NCI-H1105 (cell line): ENCODE measurements around the gene UNK.
"Not testable (repeated sequence)": the region's sequence is repeated elsewhere in the genome, so short reads cannot be mapped to it uniquely, and the experiment has no call there.

ENCODE experiments used
- DNase-seq: peaks from one replicate; lab custom pipeline; 2025; lab: John Stamatoyannopoulos, UW

UNK gene

DNA sequence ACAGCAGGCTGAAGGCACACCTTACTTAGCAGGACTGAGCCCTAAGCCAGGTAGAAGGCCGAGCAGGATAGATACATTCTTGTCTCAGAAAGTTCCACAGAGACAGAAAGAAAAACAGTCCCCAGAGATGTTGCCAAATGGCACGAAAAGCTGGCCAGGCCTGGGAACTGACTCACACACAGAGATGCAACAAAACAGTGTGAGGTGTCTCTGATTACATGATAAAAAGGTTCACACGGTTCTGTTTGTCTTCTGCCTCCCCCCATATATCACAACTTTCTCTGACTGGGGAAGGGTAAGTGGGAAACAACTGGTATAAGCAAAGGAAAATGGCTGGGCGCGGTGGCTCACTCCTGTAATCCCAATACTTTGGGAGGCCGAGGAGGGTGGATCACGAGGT lies 68.8 kb downstream of the UNK start:
- no peak for DNase-seq

DNA sequence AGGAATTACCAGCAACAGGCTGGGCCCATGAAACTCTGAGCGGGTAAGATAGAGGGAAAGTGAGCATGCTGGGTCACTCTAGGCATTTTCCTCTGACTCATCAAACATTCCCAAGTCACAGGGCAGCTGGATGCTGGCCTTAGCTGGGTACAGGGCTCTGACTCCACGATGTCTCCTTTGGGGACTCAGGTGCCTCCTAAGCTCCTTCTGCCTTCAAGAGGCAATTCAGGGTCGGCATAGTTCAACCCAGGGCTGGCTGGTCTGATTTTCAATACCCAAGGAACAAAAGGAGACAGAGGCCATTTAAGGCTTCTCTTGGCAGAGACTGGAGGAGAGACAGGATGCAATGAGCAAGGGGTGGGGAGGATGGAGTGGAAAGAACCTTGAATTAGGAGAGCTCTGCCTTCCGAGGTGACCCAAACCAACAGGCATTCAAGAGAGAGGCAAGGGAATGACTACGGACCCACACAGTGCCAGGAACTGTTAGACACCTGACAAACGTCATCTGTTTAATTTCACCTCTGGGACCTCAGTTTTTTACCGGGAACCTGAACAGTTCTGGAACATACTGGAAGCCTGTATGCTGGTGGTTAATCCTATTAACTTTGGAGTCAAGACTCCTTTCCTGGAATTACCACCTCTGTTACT lies 69.6 kb downstream of the UNK start:
- no peak for DNase-seq

DNA sequence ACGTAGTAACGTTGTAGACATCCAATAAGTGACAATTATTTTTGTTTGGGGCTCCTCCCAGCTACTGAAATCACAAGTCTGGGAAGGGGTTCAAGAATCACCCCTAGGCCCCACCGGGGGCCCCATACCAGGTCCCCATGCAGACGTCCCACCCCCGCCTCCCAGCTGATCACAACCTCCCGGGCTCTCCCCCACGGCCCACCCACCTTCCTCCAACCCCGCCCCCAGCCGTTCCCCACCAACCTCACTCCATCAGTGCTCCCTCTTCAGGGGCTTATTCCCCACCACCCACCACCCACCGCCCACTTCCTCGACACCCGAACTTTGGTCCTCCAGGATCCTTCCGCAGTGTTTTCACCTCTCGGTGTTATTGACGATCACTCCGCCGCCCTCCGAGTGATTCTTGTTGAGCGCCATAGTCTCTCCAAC lies 70.3 kb downstream of the UNK start:
- DNase-seq = no peak

DNA sequence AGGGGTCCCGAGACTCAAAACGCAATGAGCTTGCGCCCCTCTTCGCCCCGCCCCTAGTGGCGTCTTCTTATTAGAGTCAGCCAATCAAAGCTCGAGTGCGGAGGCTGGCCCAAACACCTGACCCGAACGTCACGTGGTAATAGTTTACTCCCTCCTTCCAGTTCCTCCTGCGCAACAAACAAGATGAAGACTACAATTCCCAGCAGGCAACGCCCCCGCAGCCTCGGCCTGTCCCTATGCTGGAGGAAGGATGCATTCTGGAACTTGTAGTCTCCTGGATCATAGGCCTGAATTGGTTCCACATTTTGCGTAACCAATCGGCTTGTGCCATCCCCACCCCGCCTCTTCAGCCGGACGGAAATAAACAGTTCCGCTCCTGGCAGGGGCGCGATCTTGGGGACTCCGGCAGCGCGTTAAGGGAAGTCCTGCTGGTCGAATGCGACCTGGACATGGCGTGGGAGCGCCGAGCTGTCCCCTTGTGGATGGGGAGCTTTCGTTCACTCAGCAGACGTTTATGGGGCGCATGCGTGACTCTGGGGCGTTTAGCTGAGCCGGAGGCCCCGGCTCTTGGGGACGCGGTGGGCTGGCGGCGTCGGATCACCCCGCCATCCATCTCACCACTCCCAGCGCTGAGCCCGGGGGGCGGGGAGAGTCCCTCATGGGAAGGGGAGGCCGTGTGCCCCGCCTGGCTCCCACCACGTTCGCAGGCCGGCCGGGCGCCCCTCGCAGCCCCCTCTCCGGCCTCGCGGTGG lies 70.9 kb downstream of the UNK start, which contains the start of gene WBP2:
Gene WBP2, minus strand, starts transcription at position 26 of the 752 bp plus-strand sequence. CDS start 38 bp downstream, outside the sequence.
- DNase-seq = peak; percentile 99

DNA sequence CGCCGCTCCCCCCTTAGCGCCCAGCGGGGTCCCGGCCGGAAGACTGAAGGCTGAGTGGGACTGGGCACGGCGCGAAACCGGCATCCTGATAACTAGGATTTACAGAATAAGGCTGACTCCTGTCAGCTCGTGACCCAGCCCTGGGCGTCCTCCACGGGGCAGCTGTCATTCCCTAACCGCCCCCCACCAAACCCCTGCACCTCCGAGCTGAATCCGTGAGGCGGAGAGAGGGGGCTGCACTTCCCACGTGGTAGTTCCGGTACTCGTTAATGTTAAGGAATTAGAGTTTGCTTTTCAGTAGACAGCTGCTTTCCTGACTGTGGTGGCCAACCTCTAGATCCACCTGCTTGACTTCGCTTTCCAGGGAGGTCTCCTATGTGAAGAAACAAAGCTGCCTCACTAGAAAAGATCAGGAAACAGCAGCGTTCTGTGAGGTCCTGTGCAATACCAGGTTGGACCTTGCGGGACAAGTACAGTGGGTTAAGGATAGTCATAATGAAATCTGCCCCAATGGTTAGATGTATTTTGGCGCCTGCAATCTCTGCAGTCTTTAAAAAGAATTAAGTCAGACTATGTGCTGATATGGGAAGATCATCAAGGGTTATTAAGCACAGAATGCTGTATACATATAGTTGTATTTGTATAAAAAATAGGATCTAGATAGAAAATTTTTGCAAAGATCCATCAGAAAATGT lies 71.6 kb downstream of the UNK start:
- DNase-seq = no peak

DNA sequence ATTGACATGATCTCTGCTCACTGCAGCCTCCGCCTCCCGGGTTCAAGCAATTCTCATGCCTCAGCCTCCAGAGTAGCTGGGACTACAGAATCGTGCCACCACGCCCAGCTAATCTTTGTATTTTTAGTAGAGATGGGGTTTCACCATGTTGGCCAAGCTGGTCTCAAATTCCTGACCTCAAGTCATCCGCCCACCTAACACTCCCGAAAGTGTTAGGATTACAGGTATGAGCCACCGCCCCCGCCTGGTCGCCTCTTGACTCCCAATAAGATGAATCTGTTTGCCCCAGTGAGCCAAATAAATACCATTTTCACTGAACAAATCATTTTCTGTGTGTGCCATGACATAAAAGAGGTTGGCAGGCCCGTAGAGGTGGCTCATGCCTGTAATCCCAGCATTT lies 74.8 kb downstream of the UNK start:
- DNase-seq = not testable (repeated sequence)

DNA sequence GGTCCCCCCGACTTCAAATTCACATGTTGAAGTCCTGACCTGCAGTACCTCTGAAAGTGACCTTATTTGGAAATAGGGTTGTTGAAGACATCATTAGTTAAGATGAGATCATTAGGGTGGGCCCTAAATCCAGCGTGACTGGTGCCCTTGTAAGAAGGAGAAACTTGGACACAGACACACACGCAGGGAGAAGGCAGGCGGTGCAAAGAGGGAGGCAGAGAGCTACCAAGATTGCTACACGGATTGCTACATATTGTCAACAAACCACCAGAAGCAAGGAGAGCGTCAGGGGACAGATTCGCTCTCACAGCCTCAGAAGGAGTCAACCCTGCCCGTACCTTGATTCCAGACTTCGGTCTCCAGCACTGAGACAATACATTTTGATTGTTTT lies 77.3 kb downstream of the UNK start:
- DNase-seq = no peak

DNA sequence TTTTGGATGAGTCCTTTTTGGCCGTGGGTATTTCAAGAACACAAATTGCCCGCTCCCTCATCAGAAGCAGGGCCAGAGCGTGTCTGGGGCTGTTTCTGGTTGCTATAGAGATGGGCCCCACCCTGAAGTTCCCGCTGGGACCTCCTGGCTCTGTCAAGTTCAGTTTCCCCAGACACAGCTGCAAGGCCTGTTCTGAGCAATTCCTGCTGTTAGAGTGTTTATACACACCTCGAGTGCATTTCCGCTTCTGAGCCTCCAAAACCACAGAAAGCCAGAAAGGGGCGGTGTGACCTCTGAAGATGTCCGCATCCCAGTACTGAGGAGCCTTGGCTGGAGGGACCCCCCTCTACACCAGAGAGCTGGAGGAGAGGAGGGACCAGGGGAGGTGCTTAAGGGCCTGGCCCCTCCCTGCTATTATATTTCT lies 79.9 kb downstream of the UNK start:
- DNase-seq = no peak

DNA sequence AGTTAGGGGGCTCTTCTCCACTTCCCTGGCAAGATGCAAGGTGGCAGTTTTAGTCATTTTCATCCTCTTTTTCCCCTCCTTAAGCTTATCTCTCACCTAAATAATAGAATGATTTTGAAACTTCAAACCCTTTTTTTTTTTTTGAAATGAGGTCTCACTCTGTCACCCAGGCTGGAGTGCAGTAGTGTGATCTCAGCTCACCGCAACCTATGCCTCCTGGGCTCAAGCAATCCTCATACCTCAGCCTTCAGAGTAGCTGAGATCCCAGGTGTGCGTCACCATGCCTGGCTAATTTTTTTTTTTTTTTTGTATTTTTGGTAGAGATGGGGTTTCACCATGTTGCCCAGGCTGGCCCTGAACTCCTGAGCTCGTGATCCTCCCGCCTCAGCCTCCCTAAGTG lies 80.3 kb downstream of the UNK start:
- not testable (repeated sequence) for DNase-seq

DNA sequence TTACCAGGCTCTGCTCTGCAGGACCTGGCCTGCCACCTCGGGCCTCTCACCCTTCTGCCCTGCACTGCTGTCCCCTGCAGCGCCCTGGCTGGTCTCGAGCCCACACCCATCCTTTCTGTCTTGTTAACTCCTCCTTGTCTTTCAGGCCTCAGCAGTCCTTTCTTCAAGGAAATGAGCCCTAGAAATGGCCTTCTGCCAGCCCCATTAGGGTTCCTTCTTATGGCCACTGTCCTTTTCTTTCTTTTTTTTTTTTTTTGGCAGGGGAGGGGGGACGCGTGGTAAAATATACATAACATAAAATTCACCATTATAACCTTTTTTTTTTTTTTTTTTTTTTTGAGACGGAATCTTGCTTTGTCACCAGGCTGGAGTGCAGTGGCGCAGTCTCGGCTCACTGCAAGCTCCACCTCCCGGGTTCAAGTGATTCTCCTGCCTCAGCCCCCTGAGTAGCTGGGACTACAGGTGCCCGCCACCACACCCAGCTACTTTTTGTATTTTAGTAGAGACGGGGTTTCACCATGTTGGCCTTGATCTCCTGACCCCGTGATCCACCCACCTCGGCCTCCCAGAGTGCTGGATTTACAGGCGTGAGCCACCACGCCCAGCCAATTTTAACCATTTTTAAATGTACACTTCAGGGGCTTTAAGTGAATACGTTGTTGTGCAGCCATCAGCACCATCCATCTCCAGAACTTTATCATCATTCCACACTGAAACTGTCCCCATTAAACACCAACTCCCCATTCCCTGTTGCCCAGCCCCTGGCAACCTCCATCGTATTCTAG lies 81.0 kb downstream of the UNK start:
- DNase-seq = not testable (repeated sequence)

DNA sequence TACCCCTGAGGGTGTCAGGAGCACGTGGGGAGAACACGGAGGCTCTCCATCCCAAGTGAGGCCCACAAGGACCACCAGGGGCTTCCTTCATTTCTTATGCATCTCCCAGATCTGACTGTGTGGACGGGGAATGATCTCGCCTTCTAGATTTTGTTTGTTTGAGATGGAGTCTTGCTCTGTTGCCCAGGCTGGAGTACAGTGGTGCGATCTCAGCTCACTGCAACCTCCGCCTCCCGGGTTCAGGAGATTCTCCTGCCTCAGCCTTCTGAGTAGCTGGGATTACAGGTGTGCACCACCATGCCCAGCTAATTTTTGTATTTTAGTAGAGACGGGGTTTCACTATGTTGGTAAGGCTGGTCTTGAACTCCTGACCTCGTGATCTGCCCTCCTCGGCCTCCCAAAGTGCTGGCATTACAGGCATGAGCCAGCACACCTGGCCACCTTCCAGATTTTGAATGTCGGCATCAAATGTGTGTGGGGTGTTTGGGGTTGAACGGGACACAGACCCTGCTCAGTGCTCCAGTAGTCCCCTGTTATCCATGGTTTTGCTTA lies 84.2 kb downstream of the UNK start:
- DNase-seq = not testable (repeated sequence)

DNA sequence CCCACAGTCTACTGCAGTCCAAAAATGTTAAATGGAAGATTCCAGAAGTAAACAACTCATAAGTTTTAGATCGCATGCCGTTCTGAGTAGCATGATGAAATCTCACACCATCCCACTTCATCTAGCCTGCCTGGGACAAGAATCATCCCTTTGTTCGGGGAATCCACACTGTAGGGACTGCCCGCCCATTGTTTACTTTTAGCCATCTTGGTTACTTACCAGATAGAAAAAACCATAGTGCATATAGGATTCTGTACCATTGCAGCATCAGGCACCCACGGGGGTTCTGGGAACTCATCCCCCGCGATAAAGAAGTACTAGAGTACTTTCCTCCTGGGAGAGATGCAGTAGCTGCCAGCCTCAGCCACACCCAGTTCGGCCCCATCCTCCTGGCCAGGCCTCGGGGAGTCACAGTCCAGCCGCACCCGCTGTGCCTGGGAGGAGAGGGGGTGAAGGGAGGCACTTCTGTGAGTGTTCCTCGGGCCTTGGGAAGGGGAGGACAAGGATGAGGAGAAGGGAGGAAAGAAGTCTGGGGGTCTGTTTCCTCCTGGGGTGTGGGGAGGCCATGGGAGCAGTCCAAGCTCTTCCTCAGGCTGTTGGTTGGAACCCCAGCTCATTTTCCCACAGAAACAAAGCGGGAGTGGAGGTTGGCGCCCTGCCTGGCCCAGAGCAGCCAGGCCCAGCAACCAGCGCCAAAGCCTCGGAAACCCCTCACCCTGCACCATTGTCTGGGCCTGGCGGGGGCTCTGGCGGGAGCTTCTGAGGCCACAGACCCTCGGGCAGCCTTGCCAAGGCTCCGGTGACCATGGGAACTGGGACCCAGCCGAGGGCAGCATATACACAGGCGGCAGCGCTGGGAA lies 84.9 kb downstream of the UNK start:
- no peak for DNase-seq

DNA sequence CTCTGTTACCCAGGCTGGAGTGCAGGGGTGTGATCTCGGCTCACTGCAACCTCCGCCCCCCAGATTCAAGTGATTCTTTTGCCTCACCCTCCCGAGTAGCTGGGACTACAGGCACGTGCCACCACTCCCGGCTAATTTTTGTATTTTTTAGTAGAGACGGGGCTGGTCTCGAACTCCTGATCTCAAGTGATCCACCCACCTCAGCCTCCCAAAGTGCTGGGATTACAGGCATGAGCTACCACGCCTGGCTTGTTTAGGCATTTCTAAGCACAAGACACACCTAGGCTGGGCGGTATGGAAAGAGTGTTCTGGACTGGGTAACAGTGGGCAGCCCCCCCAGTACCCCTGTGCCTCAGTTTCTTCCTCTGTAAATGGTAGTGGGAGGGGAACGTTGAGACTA lies 85.6 kb downstream of the UNK start:
- not testable (repeated sequence) for DNase-seq

DNA sequence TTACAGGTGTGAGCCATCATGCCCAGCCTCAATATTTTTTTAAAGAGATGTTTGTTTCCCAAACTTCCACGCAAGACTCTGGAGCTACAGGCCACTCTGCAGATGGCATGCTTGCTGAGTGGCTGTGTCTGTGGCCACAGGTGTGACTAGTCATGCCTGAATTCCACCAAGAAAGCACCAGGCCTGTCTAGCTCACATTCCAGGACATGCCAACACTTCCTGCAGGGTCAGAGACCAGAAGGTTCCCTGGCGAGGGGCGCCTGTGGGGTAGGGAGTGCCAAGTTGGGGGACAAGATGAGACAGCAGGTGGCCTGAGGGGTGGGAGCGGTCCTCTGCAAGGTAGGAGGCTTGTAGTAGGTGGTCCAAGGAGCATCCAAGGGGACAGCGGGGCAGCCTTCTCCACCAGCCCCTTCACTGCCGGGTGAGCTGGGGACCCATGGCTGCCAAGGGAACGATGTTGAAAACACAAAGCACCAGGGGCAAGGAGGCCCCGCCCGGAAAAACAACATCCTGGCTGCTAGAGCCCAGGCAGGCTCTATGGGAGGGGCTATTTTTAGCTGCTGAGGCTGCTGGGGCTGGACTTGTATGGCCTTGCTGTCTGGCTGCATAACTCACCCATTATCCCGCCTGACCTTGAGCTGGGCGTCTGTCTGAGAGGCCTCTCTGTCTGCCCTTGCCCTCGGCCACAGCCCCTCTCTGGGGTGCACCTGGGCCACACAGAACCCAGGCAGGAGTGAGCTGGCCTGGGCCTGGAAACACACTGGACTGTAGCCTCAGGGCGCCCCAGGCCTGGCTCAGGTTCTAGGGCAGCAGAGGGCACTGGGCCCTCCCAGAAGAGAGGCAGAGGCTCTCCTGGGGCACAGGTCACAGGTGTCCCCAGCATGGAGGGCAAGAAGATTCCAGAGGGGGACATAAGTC lies 88.1 kb downstream of the UNK start:
- DNase-seq = no peak

DNA sequence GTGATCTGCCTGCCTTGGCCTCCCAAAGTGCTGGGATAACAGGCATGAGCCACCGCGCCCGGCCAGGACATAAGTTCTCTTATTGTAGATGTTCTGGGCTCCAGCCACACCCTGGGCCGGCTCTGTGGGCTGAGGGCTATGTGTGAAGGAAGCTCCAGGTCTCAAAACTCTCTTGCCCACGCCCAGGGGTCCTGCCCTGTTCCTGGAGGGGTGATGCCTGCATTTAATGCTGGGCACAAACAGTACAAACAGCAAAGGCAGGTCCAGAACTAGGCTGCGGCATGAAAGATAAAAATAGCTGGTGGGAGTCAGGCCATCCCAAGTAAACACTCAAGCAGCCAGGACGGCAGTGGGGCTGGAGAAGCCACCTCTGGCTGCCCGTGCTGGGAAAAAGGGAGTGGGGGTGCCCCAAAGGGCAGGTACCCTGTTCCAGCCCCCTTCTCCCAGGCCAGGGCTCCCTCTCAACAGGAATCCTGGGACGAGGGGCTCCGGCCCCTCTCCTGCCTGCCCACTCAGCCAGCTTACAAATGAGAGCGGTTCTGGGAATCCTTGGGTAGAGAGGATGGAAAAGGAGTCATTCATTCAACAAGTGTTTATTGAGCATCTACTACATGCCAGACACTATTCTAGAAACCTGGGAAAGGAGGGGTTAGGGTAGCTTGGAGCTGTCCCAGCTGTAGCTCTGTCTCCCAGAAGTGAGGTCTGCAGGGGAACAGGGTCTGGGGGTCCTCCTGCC lies 89.1 kb downstream of the UNK start:
- no peak for DNase-seq

DNA sequence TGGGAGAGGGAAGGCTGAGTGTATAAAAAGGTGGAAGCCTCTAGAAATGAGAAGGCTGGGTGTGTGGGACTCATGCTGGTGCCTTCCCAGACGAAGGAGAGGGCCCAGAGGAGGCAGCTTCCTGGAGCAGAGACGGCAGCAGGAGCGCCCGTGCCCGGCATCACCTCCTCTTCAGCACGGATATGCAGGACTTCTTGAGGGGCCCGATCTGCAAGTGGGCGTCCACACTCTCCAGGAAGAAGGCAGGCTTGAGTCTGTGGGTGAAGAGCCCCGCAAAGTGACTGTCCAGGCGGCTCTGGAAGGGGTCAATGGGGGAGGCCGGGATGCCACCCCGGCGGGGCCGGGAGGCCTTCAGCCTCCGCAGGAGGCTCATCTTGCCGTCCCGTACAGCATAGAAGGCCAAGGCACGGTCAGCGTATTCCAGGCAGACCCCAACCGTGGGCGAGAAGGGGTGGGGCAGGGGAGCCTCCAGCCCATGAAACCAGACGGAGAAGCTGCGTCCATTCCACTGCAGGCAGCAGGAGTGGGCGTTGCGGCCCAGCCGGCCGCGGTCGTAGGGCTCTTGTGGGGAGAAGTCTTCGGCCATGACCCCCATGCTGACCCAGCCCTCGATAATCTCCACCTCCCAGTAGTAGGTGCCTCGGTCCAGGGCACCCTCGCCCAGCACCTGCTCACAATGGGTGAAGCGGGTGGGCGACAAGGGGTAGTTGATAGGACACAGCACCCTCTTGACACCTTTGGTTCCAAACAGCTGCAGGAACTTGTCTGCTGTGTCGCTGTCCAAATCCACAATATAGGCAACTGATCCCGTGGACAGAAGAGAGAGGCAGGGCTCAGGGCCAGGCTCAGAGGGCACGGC lies 89.9 kb downstream of the UNK start:
- DNase-seq = no peak
